OCI-LY3 (cell line): ENCODE measurements around the gene RRM1.
A peak's percentile ranks its signal among the peaks of the same experiment; 100 is the strongest.

Experiments used
- H2AFZ ChIP-seq: fragments of 200-600, 300-600 bp; shearing (Covaris generic); 2 replicates; pipeline ENCODE4 v1.6.0; 2014; ENCODE audit warnings: antibody characterized with exemption, low read depth, low read length
- H3K27ac ChIP-seq: fragments of 200-600, 300-600 bp; sonication (generic); 2 replicates; pipeline ENCODE4 v1.5.1; 2014; ENCODE audit warnings: mild to moderate bottlenecking, low read length, moderate library complexity, mixed read lengths
- H3K27me3 ChIP-seq: fragments of 200-600, 300-600 bp; sonication (generic); 2 replicates; pipeline ENCODE4 v1.6.1; 2014; ENCODE audit warnings: low read depth, low read length, mixed read lengths
- H3K36me3 ChIP-seq: fragments of 200-600, 300-600 bp; sonication (generic); replicated peaks from 2 replicates; pipeline ENCODE3; 2014; ENCODE audit warnings: low read depth, low read length, mixed read lengths
- H3K4me1 ChIP-seq: fragments of 300-600, 200-600 bp; sonication (generic); 2 replicates; pipeline ENCODE4 v1.6.1; 2014; ENCODE audit warnings: low read length, mixed read lengths
- H3K4me2 ChIP-seq: fragments of 200-600, 300-600 bp; sonication (generic); 2 replicates; pipeline ENCODE4 v1.6.1; 2014; ENCODE audit warnings: low read length, mixed read lengths
- H3K4me3 ChIP-seq: fragments of 300-600, 200-600 bp; sonication (generic); 2 replicates; pipeline ENCODE4 v1.5.1; 2014; ENCODE audit warnings: antibody characterized with exemption, mild to moderate bottlenecking, low read length, moderate library complexity
- H3K79me2 ChIP-seq: fragments of 300-600, 200-600 bp; shearing (Covaris generic); 2 replicates; pipeline ENCODE4 v1.6.1; 2014; ENCODE audit warnings: mild to moderate bottlenecking, low read length, mixed read lengths
- H3K9ac ChIP-seq: fragments of 300-600, 200-600 bp; shearing (Covaris generic); 2 replicates; pipeline ENCODE4 v1.6.0; 2014; ENCODE audit warnings: mild to moderate bottlenecking, low read length, moderate library complexity
- H3K9me3 ChIP-seq: fragments of 200-600, 300-600 bp; shearing (Covaris generic); 2 replicates; pipeline ENCODE4 v1.6.1; 2014; ENCODE audit warnings: low read length, mixed read lengths; ENCODE audit not compliant: insufficient read depth
- H4K20me1 ChIP-seq: fragments of 200-600, 300-600 bp; sonication (generic); 2 replicates; pipeline ENCODE4 v1.6.1; 2016; ENCODE audit warnings: low read length, mixed read lengths; ENCODE audit not compliant: insufficient read depth
- CTCF ChIP-seq: fragments of 200-600, 300-600 bp; sonication (generic); IDR thresholded peaks from 2 replicates; pipeline ENCODE4 v1.5.1; 2014; ENCODE audit warnings: antibody characterized with exemption, low read length, low read depth
- EZH2phosphoT487 ChIP-seq: fragments of 200-600 bp; shearing (Covaris generic); IDR thresholded peaks from 2 replicates; pipeline ENCODE4 v1.6.1; 2018; ENCODE audit warnings: antibody characterized with exemption, mixed run types, low read depth

The RRM1 gene

GRCh38 chr11:4180441-4181183, 86.0 kb downstream of the RRM1 start:
- Histone ChIP-seq H3K9ac (no peak overlapping the region), H3K27me3 (no peaks in the 10 kb centered on the region), H3K4me2 (no peak overlapping the region), H3K4me3 (no peak overlapping the region), H3K27ac (no peak overlapping the region), H3K36me3 (no peaks in the 10 kb centered on the region), H2AFZ (no peak overlapping the region), H4K20me1 (no peaks in the 10 kb centered on the region), H3K9me3 (no peaks in the 10 kb centered on the region), H3K4me1 (no peaks in the 10 kb centered on the region), H3K79me2 (no peaks in the 10 kb centered on the region)
- TF ChIP-seq CTCF (no peak), EZH2phosphoT487 (no peak)

- H3K9ac ChIP-seq = no peak overlapping the region
- no peak overlapping the region for H2AFZ ChIP-seq
- H3K4me3 ChIP-seq = no peak overlapping the region
Observed at GRCh38 chr11:4181782-4182721, 87.5 kb downstream of the RRM1 start.

GRCh38 chr11:4183410-4184057, 88.9 kb downstream of the RRM1 start:
- H3K36me3 ChIP-seq = no peaks in the 10 kb centered on the region
- H3K4me2 ChIP-seq = no peak overlapping the region
- H3K9ac ChIP-seq = no peak overlapping the region
- no peaks in the 10 kb centered on the region for H4K20me1 ChIP-seq
- H3K27ac ChIP-seq = no peak overlapping the region
- H3K4me3 ChIP-seq = no peak overlapping the region
- H2AFZ ChIP-seq = no peak overlapping the region
- H3K79me2 ChIP-seq = no peaks in the 10 kb centered on the region
- H3K9me3 ChIP-seq = no peaks in the 10 kb centered on the region
- TF ChIP-seq CTCF (no peak), EZH2phosphoT487 (no peak)
- H3K4me1 ChIP-seq = 0 out of 2 replicates have a peak, but pooled peaks cover 4% of the 10 kb centered on the region
- H3K27me3 ChIP-seq = no peaks in the 10 kb centered on the region

More at GRCh38 chr11:4181782-4182721, 87.5 kb downstream of the RRM1 start:
- Histone ChIP-seq H4K20me1 (no peaks in the 10 kb centered on the region), H3K4me2 (no peak overlapping the region), H3K27ac (no peak overlapping the region), H3K36me3 (no peaks in the 10 kb centered on the region), H3K27me3 (no peaks in the 10 kb centered on the region), H3K9me3 (no peaks in the 10 kb centered on the region), H3K4me1 (no peaks in the 10 kb centered on the region), H3K79me2 (no peaks in the 10 kb centered on the region)
- TF ChIP-seq EZH2phosphoT487 = no peak
- peak; percentile 80 for TF ChIP-seq CTCF
